ENCODE results near the gene DSCAML1.

DNA sequence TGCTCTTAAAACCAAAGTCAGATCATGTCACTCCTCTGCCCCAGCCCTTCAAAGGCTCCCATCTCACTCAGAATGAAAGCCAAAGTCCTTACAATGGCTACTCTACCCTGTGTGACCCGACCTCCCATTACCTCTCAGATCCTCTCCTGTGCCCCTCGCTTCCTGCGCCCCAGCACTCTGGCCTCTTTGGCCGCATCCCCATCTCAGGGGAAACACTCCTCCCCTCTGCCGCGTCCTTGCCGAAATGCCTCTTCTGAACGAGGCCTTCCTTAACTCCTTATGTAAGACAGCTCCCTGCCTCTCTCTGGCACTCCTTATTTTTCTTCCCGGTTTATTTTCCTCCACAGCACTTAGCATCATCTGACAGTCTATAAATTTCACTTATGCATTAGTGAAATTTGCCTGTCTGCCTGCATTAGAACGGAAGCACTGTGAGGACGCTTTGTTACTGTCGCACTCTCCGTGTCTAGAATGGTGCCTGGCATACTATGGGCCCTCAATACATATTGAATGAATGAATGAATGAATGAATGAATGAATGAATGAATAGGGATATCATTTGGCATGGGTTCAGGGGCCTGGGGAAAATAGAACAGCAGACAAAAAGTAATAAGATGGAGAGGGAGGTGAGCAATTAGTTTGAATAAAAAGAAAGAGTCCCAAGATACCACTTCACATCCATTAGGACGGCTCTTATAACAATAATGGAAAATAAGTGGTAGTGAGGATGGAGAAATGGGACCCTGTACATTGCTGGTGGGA is 331.6 kb downstream of the DSCAML1 start:
- TF ChIP-seq, protein P1, sequence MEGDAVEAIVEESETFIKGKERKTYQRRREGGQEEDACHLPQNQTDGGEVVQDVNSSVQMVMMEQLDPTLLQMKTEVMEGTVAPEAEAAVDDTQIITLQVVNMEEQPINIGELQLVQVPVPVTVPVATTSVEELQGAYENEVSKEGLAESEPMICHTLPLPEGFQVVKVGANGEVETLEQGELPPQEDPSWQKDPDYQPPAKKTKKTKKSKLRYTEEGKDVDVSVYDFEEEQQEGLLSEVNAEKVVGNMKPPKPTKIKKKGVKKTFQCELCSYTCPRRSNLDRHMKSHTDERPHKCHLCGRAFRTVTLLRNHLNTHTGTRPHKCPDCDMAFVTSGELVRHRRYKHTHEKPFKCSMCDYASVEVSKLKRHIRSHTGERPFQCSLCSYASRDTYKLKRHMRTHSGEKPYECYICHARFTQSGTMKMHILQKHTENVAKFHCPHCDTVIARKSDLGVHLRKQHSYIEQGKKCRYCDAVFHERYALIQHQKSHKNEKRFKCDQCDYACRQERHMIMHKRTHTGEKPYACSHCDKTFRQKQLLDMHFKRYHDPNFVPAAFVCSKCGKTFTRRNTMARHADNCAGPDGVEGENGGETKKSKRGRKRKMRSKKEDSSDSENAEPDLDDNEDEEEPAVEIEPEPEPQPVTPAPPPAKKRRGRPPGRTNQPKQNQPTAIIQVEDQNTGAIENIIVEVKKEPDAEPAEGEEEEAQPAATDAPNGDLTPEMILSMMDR (IDR thresholded peaks at IDR 0.05): no peak
- TF ChIP-seq POLR2A (IDR thresholded peaks at IDR 0.05): no peak
